ENCODE results near the gene TBXAS1.

GRCh38 chr7:139823959-139824521, 5.0 kb upstream of the TBXAS1 start:
- TF ChIP-seq POLR2A (IDR thresholded peaks at IDR 0.05; ENCODE audit: low read depth) = no peak
- no peak for TF ChIP-seq CTCF (IDR thresholded peaks at IDR 0.05)
- peak in 1 of 2 donors; percentile 48 for TF ChIP-seq POLR2AphosphoS5 (IDR thresholded peaks at IDR 0.05)

Data from esophagus muscularis mucosa (tissue), 3 donors.